ENCODE measurements around the gene MFAP4.

MFAP4 gene

DNA sequence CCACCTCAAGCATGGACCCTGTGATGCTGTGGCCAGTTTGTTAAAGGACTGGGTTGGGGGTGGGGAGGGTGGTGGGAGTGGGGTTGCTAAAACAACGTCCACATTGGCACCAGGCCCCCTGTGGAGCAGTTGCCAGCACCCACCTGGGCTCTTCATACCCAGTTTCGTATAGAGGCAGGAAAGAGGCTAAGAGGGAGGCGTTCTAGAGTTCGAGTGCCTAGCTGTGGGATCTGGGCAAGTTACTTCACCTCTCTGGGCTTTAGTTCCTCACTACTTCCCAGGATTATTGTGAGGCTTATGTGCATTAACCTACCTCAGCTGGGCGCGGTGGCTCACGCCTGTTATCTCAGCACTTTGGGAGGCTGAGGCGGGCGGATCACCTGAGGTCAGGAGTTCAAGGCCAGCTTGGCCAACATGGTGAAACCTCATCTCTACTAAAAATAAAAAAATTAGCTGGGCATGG is 1.4 kb downstream of the MFAP4 start:
- DNase-seq (ENCODE audit: low read depth): no peak

DNA sequence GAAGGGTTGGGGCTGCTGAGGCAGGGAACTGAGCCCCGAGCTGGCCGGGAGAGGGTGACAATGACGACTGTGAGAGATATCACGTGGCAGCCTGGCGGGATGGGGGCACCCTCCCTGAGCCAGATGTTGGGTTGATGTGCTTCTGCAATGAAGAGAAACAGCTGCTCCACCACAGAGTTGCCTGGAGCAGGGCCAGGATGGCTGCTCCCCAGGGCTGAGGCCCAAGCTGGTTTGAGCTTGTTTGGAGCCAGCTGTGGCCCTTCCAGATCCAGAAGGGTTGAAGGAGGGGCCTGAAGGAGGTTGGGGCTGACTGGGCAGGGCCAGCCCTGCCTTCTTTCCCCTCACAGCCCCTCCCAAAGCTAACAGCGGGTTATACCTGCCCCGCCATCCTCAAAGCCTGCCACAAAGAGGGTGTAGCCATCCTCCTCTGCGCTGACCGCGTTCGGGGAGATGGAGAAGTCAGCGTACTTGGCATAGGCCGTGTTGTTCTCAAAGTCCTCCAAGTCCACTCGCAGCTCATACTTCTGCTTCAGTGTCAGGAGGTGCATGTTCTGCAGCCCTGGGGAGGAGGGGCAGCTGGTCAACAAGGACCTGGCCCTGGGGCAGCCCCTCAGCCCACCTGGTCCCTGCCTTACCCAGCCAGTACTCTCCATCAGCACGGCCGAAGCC is 2.1 kb downstream of the MFAP4 start:
- peak; percentile 97 for DNase-seq (ENCODE audit: low read depth)

DNA sequence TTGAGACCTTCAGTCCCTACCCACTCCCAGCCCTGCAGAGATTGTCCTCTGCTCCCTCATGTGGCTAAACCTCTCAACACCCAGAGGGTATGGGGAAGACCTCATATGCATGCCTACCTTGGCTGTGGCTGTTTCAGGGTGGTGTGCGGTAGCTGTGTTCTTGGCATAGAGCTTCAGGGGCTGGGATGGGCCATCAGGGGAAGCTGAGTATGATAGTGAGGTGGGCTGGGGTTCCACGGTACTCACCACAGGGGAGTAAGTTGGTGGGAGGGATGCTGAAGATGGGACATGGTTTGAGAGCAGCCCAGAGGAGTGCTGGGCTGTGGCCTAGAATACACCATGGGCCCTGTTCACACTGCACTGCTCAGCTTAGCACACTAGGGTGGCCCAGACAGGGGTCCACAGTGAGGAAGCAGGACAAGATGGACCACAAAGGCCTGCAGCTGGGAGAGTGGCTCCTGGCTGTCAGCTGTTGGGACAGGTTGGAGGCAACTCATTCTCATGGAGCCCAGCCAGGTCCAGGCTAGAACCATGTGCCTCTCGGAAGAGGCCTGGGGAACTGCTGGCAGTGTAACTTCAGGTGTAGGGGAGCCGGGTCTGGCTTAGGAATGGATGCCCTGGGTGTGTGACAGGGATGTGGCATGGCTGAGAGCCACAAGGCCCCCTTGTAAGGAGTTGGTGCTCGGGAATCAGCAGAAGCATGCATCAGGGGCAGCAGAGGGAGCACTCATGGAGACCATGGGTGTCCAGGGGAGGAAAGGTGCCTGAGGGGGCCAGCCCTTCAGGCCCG is 3.1 kb downstream of the MFAP4 start:
- DNase-seq (ENCODE audit: low read depth): peak; percentile 23

DNA sequence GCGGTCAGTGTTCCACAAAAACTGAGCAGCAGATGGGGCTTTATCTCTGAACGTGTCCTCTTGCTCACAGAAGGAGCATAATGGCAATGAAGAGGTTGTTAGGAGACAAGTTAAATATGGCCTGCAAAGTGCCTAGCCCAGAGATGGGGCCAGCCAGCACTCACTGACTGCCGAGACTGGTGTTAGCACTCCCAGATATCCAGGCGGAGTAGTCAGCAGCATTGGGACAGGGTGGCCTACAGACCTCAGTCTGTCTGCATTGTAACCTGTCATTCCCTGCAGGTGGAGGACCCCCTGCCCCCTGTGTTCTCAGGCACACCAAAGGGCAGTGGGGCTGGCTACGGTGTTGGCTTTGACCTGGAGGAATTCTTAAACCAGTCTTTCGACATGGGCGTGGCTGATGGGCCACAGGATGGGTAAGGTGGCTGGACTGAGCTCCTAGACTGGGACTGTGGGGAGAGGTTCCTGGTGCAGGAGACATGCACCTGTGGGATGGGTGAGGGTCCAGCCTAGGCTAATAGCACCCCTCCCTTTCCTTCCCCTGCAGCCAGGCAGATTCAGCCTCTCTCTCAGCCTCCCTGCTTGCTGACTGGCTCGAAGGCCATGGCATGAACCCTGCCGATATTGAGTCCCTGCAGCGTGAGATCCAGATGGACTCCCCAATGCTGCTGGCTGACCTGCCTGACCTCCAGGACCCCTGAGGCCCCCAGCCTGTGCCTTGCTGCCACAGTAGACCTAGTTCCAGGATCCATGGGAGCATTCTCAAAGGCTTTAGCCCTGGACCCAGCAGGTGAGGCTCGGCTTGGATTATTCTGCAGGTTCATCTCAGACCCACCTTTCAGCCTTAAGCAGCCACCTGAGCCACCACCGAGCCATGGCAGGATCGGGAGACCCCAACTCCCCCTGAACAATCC is 4.2 kb downstream of the MFAP4 start:
- no peak for DNase-seq (ENCODE audit: low read depth)

DNA sequence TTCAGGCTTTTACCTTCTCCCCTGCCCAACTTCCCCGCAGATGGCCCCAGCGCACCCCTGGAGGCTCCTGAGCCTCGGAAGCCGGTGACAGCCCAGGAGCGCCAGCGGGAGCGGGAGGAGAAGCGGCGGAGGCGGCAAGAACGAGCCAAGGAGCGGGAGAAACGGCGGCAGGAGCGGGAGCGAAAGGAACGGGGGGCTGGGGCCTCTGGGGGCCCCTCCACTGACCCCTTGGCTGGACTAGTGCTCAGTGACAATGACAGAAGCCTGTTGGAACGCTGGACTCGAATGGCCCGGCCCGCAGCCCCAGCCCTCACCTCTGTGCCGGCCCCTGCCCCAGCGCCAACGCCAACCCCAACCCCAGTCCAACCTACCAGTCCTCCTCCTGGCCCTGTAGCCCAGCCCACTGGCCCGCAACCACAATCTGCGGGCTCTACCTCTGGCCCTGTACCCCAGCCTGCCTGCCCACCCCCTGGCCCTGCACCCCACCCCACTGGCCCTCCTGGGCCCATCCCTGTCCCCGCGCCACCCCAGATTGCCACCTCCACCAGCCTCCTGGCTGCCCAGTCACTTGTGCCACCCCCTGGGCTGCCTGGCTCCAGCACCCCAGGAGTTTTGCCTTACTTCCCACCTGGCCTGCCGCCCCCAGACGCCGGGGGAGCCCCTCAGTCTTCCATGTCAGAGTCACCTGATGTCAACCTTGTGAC is 5.1 kb downstream of the MFAP4 start:
- DNase-seq (ENCODE audit: low read depth): no peak

DNA sequence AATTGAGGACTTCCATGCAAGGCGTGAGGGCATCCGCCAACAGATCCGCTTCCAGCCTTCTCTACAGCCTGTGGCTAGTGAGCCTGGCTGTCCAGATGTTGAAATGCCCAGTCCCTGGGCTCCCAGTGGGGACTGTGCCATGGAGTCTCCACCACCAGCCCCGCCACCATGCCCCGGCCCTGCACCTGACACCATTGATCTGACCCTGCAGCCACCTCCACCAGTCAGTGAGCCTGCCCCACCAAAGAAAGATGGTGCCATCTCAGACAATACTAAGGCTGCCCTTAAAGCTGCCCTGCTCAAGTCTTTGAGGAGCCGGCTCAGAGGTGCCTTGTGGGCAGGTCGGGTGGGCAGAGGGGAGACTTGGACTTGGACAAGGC is 5.6 kb downstream of the MFAP4 start:
- DNase-seq (ENCODE audit: low read depth): no peak

DNA sequence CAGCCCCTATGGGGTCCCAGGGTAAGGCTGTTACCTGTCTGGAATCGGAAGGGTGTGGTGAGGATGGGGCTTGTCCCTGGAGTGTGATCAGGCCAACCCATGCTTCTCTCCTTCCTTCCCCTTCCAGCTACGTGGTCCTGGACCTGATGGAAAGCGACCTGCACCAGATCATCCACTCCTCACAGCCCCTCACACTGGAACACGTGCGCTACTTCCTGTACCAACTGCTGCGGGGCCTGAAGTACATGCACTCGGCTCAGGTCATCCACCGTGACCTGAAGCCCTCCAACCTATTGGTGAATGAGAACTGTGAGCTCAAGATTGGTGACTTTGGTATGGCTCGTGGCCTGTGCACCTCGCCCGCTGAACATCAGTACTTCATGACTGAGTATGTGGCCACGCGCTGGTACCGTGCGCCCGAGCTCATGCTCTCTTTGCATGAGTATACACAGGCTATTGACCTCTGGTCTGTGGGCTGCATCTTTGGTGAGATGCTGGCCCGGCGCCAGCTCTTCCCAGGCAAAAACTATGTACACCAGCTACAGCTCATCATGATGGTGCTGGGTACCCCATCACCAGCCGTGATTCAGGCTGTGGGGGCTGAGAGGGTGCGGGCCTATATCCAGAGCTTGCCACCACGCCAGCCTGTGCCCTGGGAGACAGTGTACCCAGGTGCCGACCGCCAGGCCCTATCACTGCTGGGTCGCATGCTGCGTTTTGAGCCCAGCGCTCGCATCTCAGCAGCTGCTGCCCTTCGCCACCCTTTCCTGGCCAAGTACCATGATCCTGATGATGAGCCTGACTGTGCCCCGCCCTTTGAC is 6.3 kb downstream of the MFAP4 start:
- DNase-seq (ENCODE audit: low read depth): no peak

DNA sequence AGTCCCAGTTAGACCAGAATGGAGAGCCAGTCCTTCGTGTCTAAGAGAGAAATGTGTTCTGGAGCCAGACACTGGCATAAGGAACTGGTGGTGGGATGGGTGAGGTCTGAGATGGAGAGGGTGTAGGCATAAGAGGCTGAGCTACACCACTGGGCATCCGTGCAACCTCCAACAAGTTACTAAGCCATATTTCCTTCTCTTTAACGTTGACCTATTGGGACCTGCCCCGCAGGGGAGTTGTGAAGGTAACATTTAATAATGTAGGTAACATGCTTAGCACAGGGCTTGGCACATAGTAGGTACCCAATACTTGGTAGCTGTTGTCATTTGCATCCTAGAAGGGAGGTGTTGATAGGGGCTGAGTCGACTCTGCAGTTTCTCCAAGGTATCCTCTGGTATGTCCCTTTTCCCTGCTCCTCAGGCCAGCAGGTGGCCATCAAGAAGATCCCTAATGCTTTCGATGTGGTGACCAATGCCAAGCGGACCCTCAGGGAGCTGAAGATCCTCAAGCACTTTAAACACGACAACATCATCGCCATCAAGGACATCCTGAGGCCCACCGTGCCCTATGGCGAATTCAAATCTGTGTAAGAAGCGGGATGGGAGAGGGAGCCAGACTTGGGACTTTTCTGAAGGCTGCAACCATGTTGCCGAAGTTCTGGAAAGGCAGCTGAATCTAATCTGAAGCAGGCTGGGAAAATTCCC is 7.5 kb downstream of the MFAP4 start:
- DNase-seq (ENCODE audit: low read depth): no peak

DNA sequence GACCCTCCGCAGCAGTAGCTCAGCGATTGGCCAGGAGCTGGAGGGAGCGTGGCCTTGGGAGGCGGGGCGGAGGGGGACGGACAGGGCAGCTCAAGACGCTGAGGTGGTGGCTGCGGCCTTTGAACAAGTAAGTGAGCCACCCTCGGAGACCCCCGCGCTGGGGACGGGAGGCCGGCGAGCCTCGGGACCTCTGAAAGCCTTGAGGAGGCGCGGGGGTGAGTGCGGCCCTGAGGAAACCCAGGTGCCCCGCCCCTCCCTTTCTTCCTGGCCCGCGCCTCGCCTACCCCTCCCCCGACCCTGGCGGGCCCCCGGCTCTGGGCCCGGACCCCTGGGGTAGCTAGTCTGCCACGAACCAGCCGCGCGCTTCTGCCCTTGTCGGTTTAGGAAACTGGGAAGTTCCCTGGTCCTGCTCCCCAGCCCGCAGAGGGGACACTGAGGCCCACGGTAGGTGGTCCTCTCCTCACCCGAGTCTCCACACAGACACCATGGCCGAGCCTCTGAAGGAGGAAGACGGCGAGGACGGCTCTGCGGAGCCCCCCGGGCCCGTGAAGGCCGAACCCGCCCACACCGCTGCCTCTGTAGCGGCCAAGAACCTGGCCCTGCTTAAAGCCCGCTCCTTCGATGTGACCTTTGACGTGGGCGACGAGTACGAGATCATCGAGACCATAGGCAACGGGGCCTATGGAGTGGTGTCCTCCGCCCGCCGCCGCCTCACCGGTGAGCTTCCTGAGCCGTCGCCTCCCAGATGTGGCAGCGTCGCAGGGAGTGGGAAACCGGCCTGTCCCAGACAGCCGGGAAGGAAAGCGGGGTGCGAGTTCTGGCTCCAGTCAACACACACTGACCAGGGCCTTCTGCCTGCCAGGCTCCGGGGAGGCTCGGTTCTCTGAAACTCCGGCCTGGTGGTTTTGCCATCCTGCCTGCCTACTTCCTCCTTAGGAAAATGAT is 8.3 kb downstream of the MFAP4 start, which contains the start of gene MAPK7:
TSS of gene MAPK7 (plus strand) at position 83 of the 945 bp plus-strand sequence. CDS start at position 486, 403 bp downstream.
- no peak for DNase-seq (ENCODE audit: low read depth)

DNA sequence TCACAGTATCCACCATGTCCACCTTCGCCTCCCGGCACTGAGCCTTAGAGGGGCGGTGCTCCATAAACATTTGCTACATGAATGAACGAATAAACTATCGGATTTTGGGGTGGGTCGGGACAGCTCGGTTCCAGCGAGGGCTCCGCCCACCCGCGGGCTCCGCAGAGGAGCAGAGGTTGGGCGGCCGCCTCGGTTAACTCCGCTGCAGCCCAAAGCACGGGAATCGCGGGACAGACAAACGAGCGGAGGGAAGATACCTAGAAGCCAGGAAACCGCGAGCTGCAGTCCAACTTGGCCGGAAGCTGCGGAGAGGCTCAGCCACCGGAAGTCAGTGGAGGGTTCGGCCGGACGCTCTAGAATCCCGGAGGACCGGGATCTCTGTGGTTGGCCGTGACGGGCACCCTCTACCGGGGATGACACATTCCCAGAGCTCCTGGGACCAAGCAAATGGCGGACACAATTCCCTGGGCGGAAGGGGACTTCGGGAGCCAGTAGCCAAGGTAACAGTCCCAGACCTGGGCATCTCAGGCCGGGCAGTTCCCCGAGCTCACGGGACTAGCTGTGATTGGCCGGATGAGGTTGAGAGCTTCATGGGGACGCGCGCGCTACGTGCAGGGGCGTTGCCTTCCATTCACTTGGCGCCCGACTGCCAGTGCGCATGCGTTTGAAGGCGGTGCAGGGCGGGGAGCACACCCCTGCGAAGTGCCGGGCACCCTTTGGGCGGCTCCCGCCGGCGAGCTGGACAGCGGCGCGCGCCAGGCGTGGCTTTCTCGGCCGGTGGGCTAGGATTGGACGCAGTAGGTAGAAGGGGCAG is 9.2 kb downstream of the MFAP4 start:
- peak; percentile 100 for DNase-seq (ENCODE audit: low read depth)

DNA sequence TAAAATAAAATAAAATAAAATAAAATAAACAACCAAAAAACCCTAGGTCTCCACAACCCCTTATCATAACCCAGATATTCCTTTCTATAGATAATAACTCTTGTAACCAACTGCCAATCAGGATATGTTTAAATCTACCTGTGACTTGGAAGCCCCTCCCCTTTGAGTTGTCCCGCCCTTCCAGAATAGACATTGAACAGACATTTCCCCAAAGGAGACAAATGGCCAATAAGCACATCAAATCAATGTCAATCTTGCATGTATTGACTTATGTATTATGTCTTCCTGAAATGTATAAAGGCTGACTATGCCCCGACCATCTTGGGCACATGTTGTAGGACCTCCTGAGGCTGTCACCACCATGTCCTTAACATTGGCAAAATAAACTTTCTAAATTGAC is 10.2 kb downstream of the MFAP4 start:
- DNase-seq (ENCODE audit: low read depth): no peak

DNA sequence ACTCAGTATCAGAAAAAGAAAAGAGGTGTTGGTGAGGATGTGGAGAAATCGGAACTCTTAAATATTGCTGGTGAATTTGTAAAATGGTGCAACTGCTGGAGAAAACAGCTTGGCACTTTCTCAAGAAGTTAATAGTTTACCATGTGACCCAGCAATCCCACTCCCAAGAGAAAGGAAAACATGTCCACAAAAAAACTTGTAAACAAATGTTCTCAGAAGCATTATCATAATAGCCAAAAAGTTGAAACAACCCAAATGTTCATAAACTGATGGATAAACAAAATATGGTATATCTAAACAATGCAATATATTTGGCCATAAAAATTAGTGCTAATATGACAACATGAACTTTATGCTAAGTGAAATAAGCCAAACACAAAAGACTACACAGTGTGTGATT is 11.3 kb downstream of the MFAP4 start:
- no peak for DNase-seq (ENCODE audit: low read depth)

DNA sequence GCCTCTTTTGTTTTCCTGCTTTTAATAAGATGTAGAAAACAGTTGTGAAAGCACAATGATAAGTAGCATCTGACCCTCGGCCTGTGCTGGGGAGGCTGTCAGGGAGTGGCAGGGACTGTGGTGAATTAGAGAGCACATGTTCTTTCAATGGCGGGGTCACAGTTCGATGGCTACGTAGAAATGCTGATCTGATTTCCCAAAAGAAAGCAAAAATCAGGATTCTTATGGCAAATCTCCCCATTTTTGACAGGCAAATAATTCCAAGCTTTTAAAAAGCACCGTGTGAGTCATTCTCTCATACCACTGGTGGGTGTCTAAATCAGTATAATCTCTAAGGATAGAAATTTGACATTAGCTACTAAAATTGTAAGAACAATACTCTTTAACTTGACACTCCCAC is 12.9 kb downstream of the MFAP4 start:
- no peak for DNase-seq (ENCODE audit: low read depth)

DNA sequence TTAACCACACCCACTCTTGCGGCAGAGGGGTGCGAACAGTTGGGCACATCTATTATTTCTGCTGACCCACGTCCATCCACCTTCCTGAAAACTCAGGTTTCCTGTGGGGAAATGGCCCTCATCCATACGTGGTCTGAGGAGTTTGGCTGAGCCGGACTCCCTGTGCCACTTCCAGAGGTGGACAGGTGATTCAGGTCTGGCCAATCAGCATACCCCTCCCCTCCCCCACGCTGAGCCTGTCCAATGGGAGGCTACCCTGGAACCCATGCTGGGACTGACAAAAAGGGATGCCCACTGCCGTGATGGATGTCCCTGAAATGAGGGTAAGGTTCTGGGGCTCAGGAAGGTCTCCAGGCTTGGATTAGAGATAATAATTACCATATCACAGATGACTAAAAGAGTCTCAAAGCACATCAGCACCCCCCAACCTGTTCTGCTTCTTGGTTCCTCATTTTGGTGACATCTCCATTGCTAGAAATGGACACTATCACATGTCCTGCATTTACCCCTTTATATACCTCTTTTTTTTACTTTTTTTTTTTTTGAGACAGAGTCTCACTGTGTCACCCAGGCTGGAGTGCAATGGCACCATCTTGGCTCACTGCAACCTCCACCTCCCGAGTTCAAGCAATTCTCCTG is 14.0 kb downstream of the MFAP4 start:
- no peak for DNase-seq (ENCODE audit: low read depth)

DNA sequence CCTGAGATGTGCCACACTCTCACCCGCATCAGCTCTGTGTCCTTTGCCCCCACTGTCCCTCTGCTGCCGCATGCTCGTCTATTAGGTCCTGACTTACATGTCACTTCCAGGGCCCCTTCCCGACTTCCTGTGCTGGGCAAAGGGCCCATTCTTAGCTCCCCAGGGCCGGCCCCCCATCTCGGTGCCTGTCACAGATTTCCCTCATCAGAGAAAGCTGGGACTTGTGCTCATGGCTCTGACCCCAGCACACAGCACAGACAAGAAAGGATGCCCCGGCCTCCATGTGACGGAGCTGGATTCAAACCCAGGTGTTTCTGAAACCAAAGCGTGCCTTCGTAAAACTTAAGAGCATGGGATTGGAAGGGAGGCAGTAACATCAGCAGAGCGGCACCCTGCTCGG is 14.6 kb downstream of the MFAP4 start:
- DNase-seq (ENCODE audit: low read depth): no peak

DNA sequence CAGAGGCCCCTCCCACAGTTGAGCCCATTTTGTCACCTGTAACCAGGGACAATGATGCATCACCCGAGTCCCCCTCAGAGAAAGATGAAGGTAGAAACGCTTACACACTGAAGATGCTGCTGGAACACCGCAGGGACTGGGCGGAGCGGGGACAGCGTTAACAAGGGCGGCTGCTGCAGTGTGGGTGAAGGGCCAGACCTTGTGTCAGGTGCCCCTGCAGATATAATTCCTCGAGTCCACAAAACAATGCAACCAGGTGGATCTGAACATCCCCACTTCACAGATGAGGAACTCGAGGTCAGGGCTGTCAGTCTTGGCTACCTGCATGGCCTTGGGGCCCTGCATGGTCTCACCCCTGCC is 15.0 kb downstream of the MFAP4 start:
- DNase-seq (ENCODE audit: low read depth): no peak

DNA sequence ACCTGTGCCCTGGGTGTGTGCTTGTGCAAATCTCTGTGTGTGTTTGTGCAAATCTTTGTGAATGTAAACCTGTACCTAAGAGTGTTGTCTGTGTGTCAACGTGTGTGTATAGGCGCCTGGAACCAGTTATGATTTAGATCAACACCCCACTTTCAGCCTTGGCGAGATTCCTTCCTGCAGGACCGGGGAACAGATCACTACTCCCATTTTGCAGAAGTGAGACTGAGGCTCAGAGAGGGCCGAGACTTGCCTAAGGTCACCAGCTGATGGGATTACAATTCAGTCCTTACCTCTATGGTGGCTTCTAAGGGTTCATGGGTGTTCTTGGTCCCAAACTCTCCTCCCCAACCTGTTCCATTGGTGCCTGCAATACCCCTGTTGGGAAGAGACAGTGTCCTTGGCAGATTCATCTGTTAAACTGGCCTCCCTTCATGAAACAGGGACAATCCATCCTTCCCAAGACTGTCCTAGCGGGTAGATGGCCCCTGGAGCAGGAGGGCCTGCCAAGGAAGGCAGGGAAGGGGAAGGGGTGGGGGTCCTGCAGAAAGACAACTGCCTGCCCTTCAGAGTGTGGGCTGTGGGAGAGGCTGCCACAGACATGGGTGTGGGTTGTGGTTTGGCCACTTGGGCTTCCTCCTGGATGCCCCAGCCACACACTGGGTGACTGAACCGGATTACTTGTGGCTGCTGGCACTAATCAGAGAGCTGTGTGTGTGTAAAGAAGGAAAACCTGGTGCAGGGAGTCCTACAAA is 15.6 kb downstream of the MFAP4 start:
- no peak for DNase-seq (ENCODE audit: low read depth)

Measured in fibroblast of gingiva (primary cell).